Kasumi-1 (cell line): ENCODE results near the gene TSC22D4.
"Not testable (repeated sequence)": the region's sequence is repeated elsewhere in the genome, so short reads cannot be mapped to it uniquely, and the experiment has no call there.

Experiments used
- DNase-seq, 2 experiments: peaks; one replicate each; lab custom pipeline; 2025; lab: John Stamatoyannopoulos, UW

Gene TSC22D4

DNA sequence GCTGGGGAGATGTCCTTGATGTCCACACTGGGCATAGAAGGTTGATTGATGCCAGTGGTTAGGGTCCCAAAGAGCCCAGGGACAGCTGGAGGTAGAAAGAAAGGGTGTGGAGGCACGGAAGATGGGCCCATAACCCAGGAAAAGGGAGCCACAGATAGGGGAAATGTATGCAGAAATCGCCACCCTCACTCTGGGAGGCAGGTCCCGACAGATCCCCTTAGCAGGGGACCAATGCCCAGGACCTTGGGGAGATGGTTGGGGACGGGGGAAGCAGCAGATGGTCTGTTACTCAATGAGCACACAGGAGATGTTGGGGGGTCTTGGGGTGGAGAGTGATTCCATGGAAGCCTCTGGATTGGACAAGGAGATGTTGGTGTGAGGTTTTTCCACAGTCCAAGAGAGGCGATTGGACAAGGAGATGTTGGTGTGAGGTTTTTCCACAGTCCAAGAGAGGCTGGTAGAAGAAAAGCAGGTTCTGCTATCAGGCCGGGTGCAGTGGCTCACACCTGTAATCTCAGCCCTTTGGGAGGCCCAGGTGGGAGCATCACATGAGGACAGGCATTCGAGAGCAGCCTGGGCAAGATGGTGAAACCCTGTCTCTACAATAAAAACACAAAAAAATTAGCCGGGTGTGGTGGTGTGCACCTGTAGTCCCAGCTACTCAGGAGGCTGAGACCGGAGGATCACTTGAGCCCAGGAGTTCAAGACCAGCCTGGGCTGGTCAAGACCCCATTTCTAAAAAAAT lies 35.7 kb downstream of the TSC22D4 start:
- no peak for DNase-seq

- no peak for DNase-seq
Measured at GRCh38 chr7:100441641-100442535, 37.1 kb downstream of the TSC22D4 start.

GRCh38 chr7:100439244-100439643 lies 39.8 kb downstream of the TSC22D4 start:
- not testable (repeated sequence) for DNase-seq

DNA sequence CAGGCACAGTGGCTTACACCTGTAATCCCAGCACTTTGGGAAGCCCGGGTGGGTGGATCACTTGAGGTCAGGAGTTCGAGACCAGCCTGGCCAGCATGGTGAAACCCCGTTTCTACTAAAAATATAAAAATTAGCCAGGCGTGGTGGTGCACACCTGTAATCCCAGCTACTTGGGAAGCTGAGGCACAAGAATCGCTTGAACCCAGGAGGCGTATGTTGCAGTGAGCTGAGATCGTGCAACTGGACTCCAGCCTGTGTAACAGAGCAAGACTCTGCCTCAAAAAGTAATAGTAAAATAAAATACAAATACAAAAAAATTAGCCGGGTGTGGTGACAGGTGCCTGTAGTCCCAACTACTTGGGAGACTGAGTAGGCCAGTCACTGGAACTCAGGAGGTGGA lies 40.3 kb downstream of the TSC22D4 start:
- DNase-seq, result not testable (repeated sequence)

DNA sequence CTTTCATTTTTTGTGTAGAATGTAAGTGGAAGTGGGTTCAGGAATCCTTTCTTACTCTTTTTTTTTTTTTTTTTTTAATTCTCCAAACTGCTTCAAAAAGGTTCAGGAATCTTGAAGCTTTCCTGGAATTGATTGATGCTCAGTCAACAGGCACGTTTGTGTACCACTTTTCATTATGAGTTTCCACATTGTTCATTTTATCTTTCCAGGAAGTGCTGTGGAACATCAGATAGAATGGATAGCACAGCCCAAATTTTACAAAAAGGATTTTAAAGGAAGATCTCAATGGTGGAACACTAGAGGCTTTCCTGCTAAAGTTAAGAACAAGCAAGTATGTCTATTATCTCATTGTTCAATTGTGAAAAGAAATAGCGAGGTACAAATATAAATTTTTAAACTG lies 40.8 kb downstream of the TSC22D4 start:
- no peak for DNase-seq

- DNase-seq, result no peak
Measured at GRCh38 chr7:100437150-100438100, 41.6 kb downstream of the TSC22D4 start.

- peak; percentile 26 to 48 for DNase-seq
Measured at GRCh38 chr7:100435401-100436304, 43.4 kb downstream of the TSC22D4 start.

DNA sequence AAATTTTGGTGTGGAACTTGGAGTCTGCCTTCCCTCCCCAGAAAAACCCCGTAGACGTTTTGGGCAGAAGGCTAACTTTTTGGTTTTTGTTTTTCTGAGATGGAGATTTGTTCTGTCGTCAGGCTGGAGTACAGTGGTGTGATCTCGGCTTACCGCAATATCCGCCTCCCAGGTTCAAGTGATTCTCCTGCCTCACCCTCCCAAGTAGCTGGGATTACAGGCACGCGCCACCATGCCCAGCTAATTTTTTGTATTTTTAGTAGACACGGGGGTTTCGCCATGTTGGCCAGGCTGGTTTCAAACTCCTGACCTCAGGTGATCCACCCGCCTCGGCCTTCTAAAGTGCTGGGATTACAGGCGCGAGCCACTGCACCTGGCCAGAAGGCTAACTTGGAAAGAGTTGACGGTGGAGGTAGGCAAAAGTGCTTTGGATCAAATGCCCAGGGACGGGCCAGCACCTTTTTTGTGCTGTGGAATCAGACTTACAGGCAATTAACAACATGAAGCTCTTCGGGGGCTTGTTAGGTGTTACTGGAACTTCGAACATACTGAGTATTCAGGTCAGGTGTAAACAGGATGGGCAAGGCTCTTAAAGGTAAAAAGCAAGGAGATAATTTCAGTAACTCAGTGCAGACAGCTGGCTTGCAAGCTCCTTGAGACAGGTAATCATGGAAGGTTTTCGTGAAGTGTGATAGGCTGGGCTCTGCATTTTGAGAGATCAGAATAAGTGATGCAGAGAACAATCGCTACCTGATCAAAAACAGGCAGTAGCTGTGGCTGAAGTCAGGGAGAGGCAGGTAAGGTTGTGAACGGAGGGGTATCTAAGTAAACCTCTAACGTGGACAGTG lies 44.5 kb downstream of the TSC22D4 start:
- peak in 1 of 2 experiments; percentile 22 for DNase-seq

DNA sequence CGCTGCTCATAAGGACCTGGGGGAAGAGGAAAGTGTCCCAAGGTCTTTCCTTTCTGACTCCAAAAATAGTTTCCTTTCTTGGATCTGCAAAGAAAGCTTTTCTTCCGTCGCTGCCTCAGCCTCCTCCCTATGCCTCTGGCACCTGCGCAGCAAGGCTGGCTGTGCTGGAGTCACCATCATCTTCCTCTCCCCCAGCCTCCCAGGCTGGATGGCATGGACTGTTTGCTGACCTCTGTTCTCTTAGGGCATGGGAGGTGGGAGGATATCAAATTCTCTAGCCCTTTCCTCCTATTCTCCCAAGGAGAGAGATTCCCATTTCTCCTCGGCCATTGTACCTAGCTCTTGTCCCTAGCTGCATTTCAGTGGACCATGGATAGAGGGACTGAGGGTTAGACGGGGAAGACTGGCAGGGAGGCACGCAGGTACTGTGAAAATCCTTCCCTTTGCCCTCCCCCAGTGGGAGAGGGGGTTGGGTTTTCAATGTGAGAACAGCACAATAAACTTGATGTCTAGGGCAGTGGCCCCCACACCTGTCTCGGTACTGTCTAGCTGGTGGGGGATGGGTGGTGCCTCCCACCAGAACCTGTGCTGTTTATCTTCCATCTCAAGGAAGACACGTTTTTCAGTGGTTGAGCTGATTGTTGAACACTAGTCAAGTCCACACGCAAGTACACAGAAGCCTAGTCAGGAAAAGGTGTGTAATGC lies 45.3 kb downstream of the TSC22D4 start:
- no peak for DNase-seq

GRCh38 chr7:100433276-100433591 lies 45.8 kb downstream of the TSC22D4 start:
- no peak for DNase-seq

- no peak for DNase-seq
Measured at GRCh38 chr7:100432621-100433275, 46.3 kb downstream of the TSC22D4 start.

DNA sequence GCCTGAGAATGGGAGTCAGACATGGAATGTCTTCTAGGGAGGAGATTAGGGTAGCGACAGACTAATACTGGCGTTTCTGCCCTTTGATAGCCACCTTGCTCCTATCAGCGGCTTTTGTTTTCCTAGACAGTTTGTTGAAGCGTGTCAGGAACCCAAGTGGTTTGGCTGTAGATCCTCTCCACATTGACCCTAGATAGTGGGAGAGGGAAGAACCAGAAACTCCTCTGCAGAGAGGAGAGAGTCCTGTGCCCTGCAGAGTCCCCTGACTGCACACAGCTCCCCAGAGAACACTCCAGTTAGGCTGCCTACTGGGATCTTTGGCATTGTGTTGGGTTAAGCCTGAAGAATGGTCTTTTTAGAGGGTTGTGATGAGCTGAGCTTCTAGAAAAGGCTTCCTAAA lies 47.0 kb downstream of the TSC22D4 start:
- no peak for DNase-seq

DNA sequence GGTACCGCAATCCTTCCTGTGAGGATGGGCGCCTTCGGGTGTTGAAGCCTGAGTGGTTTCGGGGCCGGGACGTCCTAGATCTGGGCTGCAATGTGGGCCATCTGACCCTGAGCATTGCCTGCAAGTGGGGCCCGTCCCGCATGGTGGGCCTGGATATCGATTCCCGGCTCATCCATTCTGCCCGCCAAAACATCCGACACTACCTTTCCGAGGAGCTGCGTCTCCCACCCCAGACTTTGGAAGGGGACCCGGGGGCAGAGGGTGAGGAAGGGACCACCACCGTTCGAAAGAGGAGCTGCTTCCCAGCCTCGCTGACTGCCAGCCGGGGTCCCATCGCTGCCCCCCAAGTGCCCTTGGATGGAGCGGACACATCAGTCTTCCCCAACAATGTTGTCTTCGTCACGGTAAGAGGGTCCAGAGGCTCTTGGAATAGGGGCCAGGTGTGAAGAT lies 47.7 kb downstream of the TSC22D4 start:
- no peak for DNase-seq

GRCh38 chr7:100430493-100431285 lies 48.3 kb downstream of the TSC22D4 start:
- peak in 1 of 2 experiments; percentile 32 for DNase-seq

GRCh38 chr7:100429637-100430492 lies 49.1 kb downstream of the TSC22D4 start, which contains the start of gene MEPCE:
MEPCE (plus strand) TSS chr7:100429831; CDS start chr7:100430019, 188 bp downstream.
- peak; percentile 73 to 80 for DNase-seq

- peak; percentile 98 to 99 for DNase-seq
Measured at GRCh38 chr7:100428967-100429636, 49.9 kb downstream of the TSC22D4 start.
